Karpas-422 (cell line): Measurements from ENCODE around the gene SAFB2. TPM values are rescaled to one million over a fixed set of nuclear protein-coding genes. Genes with fewer than 3 reads are reported as not detected.

Experiments
- DNase-seq: peaks from one replicate; pipeline ENCODE4 v3.0.0-alpha.2; 2015
- H2AFZ ChIP-seq: fragments of 200-600 bp; sonication (generic); 2 replicates; pipeline ENCODE4 v1.6.1; 2014; ENCODE audit warnings: antibody characterized with exemption, low read length, mixed read lengths
- H3K27ac ChIP-seq: fragments of 200-600 bp; sonication (generic); 2 replicates; pipeline ENCODE4 v1.5.1; 2014; ENCODE audit warnings: mild to moderate bottlenecking, low read length, moderate library complexity
- H3K27me3 ChIP-seq: fragments of 200-600 bp; sonication (generic); 2 replicates; pipeline ENCODE4 v1.6.1; 2014; ENCODE audit warnings: low read length, mixed read lengths
- H3K36me3 ChIP-seq: fragments of 200-600 bp; sonication (generic); 2 replicates; pipeline ENCODE4 v1.6.1; 2014; ENCODE audit warnings: low read length, mixed read lengths; ENCODE audit not compliant: insufficient read depth
- H3K4me1 ChIP-seq: fragments of 200-600 bp; sonication (generic); 2 replicates; pipeline ENCODE4 v1.6.1; 2014; ENCODE audit warnings: mild to moderate bottlenecking, low read length, mixed read lengths
- H3K4me2 ChIP-seq: fragments of 200-600 bp; sonication (generic); 2 replicates; pipeline ENCODE4 v1.6.1; 2014; ENCODE audit warnings: low read length, low read depth, mild to moderate bottlenecking; ENCODE audit not compliant: poor library complexity, severe bottlenecking
- H3K4me3 ChIP-seq: fragments of 200-600 bp; sonication (generic); 2 replicates; pipeline ENCODE4 v1.5.1; 2014; ENCODE audit warnings: mild to moderate bottlenecking, antibody characterized with exemption, low read length, mixed read lengths
- H3K79me2 ChIP-seq: fragments of 200-600 bp; sonication (generic); 2 replicates; pipeline ENCODE4 v1.6.1; 2014; ENCODE audit warnings: mild to moderate bottlenecking, low read length, mixed read lengths
- H3K9ac ChIP-seq: fragments of 200-600 bp; sonication (generic); 2 replicates; pipeline ENCODE4 v1.6.0; 2014; ENCODE audit warnings: low read length
- H3K9me2 ChIP-seq: fragments of 200-600 bp; sonication (generic), shearing (Covaris generic); replicated peaks from 2 replicates; pipeline ENCODE4 v1.6.0; 2014; ENCODE audit warnings: mild to moderate bottlenecking, low read length, moderate library complexity; ENCODE audit not compliant: insufficient read depth
- H3K9me3 ChIP-seq: fragments of 300-700, 200-600 bp; sonication (generic); 2 replicates; pipeline ENCODE4 v1.6.1; 2014; ENCODE audit warnings: low read length, mixed read lengths
- H4K20me1 ChIP-seq: fragments of 200-600 bp; sonication (generic); 2 replicates; pipeline ENCODE4 v1.6.1; 2014; ENCODE audit warnings: mild to moderate bottlenecking, antibody characterized with exemption, low read length, low read depth; ENCODE audit not compliant: insufficient read depth
- total RNA-seq: library from RNA; depleted of rRNA; stranded (reverse); fragments of >200 nt; shearing (Covaris generic); gene quantifications from 2 replicates; pipeline ENCODE4 v1.2.3, GENCODE V29; 2014; ENCODE audit warnings: low replicate concordance; rRNA removed

The SAFB2 gene
- total RNA-seq, result 40.3 and 52.7 TPM in 2 replicates

DNA sequence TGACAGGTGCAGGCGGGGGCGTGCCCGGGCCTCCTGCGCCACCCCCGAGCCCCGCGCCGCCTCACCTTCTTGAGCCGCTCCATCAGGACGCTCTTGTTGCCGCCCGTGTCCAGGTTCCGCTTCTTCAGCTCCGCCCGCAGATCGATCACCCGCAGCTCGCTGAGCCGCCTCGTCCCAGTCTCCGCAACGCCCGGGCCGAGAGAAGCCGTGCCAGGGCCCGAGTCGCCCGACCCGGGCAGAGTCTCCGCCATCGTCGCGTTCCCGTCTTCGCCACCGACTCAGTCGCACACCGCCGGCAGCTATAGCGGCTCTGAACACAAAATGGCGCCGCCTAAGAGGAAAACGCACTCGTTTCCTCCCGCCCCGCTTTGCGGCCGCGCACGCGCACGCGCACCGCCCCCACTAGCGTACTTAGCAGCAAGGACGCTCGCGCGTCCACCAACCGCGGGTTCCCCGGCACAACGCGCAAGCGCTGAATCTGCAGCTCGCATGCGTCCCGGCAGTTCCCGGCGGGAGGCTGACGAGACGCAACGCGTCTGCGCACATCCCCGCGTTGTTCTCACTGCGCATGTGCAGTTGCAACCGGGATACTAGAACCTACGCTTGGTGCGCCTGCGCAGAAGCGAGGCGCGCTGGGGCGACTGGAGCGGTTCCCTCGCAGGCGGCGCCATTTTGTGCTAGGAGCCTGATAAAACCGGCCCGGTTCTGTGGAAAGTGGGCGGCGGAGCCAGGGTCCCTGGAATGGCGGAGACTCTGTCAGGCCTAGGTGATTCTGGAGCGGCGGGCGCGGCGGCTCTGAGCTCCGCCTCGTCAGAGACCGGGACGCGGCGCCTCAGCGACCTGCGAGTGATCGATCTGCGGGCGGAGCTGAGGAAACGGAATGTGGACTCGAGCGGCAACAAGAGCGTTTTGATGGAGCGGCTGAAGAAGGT is at the start of gene SAFB2, which contains the start of gene SAFB:
SAFB2 (minus strand) TSS at position 312 of the 932 bp plus-strand sequence; CDS start at position 251, 61 bp downstream.
SAFB (plus strand) TSS at position 619 of the 932 bp plus-strand sequence; CDS start at position 742, 123 bp downstream.
- peaks cover 66% of the 10 kb centered on the region for H4K20me1 ChIP-seq

DNA sequence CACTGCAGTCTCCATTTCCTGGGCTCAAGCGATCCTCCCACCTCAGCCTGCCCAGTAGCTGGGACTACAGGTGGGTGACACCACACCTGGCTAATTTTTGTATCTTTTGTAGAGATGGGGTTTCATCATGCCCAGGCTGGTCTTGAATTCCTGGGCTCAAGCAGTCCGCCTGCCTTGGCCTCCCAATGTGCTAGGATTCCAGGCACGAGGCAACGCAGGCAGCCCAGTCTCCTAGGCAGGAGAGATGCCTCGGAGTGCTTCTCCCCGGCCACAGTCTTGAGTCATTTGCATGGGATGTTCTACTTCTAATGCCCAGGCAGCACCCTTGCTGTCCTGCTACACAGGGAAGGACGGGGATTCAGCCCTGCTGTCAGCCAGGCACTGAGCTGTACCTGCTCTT is 49.0 kb upstream of the SAFB2 start:
- H3K9ac ChIP-seq, result no peak overlapping the region
- no peak overlapping the region for H3K4me2 ChIP-seq
- 0 out of 2 replicates have a peak, but pooled peaks cover 4% of the 10 kb centered on the region for H3K79me2 ChIP-seq
- H3K27ac ChIP-seq, result no peak overlapping the region
- no peaks in the 10 kb centered on the region for H3K27me3 ChIP-seq
- H3K36me3 ChIP-seq, result peaks cover 29% of the 10 kb centered on the region
- peaks cover 4% of the 10 kb centered on the region; the same call in 1 of the 2 replicates for H4K20me1 ChIP-seq
- H3K4me1 ChIP-seq, result no peaks in the 10 kb centered on the region
- DNase-seq, result no peak
- H3K4me3 ChIP-seq, result no peak overlapping the region
- H3K9me3 ChIP-seq, result no peaks in the 10 kb centered on the region
- no peaks in the 10 kb centered on the region for H3K9me2 ChIP-seq
- H2AFZ ChIP-seq, result no peak overlapping the region

More for the DNA sequence above, at the start of gene SAFB2, which contains the start of gene SAFB:
- H2AFZ ChIP-seq, result no peak within 1 kb of the TSS
- peak within 1 kb of the TSS; percentile 96 for H3K4me2 ChIP-seq
- H3K79me2 ChIP-seq, result peaks cover 97% of the 10 kb centered on the region
- H3K9me2 ChIP-seq, result no peaks in the 10 kb centered on the region
- peaks cover 54% of the 10 kb centered on the region for H3K4me1 ChIP-seq
- no peaks in the 10 kb centered on the region for H3K9me3 ChIP-seq
- H3K27me3 ChIP-seq, result no peaks in the 10 kb centered on the region
- peak within 1 kb of the TSS; percentile 77 for H3K27ac ChIP-seq
- peaks cover 56% of the 10 kb centered on the region for H3K36me3 ChIP-seq
- H3K9ac ChIP-seq, result peak within 1 kb of the TSS; percentile 99
- peak; percentile 100 for DNase-seq
- peak within 1 kb of the TSS; percentile 99 for H3K4me3 ChIP-seq

DNA sequence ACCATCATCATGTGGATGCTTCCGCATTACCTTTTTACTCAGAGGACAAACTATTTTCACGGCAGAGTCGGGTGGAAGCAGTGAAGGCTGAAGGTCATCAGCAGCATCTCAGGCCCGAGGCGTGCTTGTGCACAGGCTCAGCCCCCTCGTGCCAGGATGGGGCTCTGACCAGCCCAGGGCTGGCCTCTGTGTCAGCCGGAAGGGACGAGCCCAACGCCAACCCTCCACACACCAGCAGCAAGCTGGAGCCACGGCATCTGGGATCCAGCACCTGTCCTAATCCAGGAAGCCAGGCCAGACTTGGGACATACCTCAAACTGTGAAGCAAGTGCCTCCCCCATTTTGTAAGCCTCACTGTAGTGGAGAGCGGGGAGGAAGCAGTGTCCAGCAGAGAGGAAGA is 46.6 kb upstream of the SAFB2 start:
- Histone ChIP-seq H2AFZ (no peak overlapping the region), H3K27ac (no peak overlapping the region), H3K4me2 (no peak overlapping the region), H3K4me1 (no peaks in the 10 kb centered on the region), H3K27me3 (no peaks in the 10 kb centered on the region), H3K9me3 (no peaks in the 10 kb centered on the region), H3K79me2 (0 out of 2 replicates have a peak, but pooled peaks cover 4% of the 10 kb centered on the region), H3K9ac (no peak overlapping the region), H4K20me1 (peaks cover 4% of the 10 kb centered on the region; the same call in 1 of the 2 replicates), H3K36me3 (peaks cover 50% of the 10 kb centered on the region), H3K4me3 (no peak overlapping the region), H3K9me2 (no peaks in the 10 kb centered on the region)
- DNase-seq, result no peak

DNA sequence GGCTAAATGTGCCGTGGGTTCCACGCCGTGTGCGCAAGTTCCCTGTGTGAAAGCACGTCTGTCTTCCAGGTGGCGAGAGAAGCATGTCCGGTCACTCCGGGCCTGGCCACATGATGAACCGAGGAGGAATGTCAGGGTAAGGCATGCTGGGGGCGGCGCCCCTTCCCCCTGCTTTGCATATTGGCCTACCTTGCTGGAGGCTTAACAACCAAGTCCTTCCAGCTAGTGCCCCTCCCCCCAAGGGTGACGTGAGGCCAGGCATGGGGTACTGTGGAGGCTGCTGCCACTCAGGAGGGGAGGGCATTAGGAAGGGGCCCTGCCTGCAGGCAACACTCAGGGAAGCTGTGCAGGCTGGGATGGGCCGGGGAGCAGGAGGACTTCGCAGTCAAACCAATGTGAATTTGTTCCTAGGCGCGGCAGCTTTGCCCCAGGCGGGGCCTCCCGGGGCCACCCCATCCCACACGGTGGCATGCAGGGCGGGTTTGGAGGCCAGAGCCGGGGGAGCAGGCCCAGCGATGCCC is 45.2 kb upstream of the SAFB2 start:
- peaks cover 10% of the 10 kb centered on the region; the same call in 1 of the 2 replicates for H4K20me1 ChIP-seq

DNA sequence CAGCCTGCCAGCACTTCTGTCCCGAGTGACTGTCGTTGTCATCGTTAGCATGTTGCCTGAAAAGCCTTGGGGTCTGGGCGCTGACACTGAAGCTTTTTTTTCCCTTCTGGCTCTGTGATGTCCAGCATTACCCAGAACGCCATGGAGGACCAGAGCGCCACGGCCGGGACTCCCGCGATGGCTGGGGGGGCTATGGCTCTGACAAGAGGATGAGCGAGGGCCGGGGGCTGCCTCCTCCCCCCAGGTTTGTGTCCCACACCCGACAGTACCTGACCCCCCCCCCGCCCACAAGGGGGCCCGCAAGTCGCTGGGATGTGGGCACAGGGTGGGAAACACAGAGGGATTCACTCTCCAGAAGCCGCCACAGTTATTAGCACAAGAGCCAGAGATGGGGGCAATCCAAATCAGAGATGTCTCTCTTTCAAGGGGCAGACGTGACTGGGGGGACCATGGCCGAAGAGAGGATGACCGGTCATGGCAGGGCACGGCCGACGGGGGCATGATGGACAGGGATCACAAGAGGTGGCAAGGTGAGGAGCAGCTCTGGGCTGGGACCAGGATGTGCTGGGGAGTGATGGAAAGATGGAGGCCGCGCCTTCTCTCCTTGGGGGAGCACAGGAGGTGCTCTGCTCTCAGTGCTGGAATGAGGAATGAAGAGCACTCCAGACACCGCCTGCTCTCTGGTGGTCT is 44.5 kb upstream of the SAFB2 start:
- Histone ChIP-seq H4K20me1 (peaks cover 10% of the 10 kb centered on the region; the same call in 1 of the 2 replicates), H3K4me3 (no peak overlapping the region)

More for the DNA sequence above, 45.2 kb upstream of the SAFB2 start:
- no peaks in the 10 kb centered on the region for H3K27me3 ChIP-seq
- H3K79me2 ChIP-seq, result peaks cover 7% of the 10 kb centered on the region; the same call in 1 of the 2 replicates
- no peak overlapping the region for H3K4me2 ChIP-seq
- H3K9ac ChIP-seq, result no peak overlapping the region
- no peak overlapping the region for H2AFZ ChIP-seq
- no peaks in the 10 kb centered on the region for H3K9me2 ChIP-seq
- H3K9me3 ChIP-seq, result no peaks in the 10 kb centered on the region
- no peaks in the 10 kb centered on the region for H3K4me1 ChIP-seq
- no peak overlapping the region for H3K27ac ChIP-seq
- no peak for DNase-seq
- H3K36me3 ChIP-seq, result peaks cover 59% of the 10 kb centered on the region
- H3K4me3 ChIP-seq, result no peak overlapping the region

DNA sequence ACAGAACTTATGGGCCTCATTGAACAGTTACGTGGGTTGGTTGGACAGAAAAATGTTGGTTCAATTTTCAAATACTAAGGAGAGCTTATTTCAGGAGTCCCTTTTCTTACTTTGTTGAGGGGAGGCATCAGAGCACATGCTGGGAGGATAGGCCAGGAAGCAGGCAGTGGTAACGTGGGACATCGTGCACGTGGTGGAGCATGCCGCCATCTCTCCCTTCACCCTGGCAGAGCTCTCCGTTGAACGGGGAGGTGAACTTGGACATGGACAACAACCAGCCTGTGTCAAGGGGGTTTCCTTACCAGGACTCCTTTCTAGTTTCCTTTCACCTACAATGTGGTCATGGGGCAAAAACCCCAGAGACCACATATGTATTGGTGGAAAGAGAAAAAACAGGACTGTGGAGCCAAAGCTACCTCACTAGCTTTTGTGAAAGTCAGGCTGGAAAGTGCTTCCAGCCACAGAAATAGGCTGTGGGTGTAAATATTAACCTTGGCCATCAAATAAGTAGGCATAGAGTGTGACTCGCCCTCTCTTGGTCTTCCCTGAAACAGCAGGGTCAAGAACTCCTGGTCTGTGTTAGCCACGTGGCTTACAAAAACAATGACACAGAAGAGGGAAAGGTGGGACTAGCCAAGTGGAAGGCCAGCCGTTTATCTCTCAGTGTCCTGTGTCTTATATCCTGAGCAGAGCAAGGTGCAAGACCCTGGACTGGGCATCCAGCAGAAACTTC is 43.4 kb upstream of the SAFB2 start:
- no peaks in the 10 kb centered on the region for H3K9me2 ChIP-seq
- H3K27ac ChIP-seq, result no peak overlapping the region
- H3K79me2 ChIP-seq, result peaks cover 7% of the 10 kb centered on the region; the same call in 1 of the 2 replicates
- H3K36me3 ChIP-seq, result peaks cover 60% of the 10 kb centered on the region
- no peak overlapping the region for H2AFZ ChIP-seq
- H3K4me3 ChIP-seq, result no peak overlapping the region
- H4K20me1 ChIP-seq, result peaks cover 10% of the 10 kb centered on the region; the same call in 1 of the 2 replicates
- peak; percentile 42 for DNase-seq
- H3K9me3 ChIP-seq, result no peaks in the 10 kb centered on the region
- H3K9ac ChIP-seq, result no peak overlapping the region
- H3K4me2 ChIP-seq, result no peak overlapping the region
- no peaks in the 10 kb centered on the region for H3K4me1 ChIP-seq
- no peaks in the 10 kb centered on the region for H3K27me3 ChIP-seq

More for the DNA sequence above, 44.5 kb upstream of the SAFB2 start:
- H3K9ac ChIP-seq, result no peak overlapping the region
- H3K36me3 ChIP-seq, result peaks cover 59% of the 10 kb centered on the region
- H3K9me2 ChIP-seq, result no peaks in the 10 kb centered on the region
- no peaks in the 10 kb centered on the region for H3K9me3 ChIP-seq
- H3K4me2 ChIP-seq, result no peak overlapping the region
- H3K4me1 ChIP-seq, result no peaks in the 10 kb centered on the region
- no peak overlapping the region for H3K27ac ChIP-seq
- H3K79me2 ChIP-seq, result peaks cover 7% of the 10 kb centered on the region; the same call in 1 of the 2 replicates
- no peak for DNase-seq
- no peak overlapping the region for H2AFZ ChIP-seq
- H3K27me3 ChIP-seq, result no peaks in the 10 kb centered on the region

DNA sequence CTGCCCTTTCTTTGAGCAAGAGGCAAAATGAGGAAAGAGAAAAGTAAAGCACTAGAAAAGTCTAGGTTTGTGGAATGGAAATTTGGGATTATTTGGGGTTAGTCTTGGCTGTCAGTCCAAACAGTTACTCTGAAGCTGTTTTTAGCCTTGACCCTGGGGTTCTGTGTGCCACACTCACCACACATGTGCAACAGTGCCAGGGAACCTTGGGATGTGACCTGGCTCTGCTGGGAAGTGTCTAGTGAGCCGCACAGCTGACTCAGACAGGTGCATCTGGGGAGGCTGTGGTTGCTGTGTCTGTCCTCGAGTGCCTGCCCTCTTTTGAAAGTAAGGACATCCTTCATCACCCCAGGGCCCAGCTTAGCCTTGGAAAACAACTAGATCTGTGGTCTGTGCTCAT is 41.9 kb upstream of the SAFB2 start:
- H4K20me1 ChIP-seq, result peaks cover 10% of the 10 kb centered on the region; the same call in 1 of the 2 replicates
- no peak overlapping the region for H3K4me3 ChIP-seq
- H3K27ac ChIP-seq, result no peak overlapping the region
- no peaks in the 10 kb centered on the region for H3K27me3 ChIP-seq
- H3K4me2 ChIP-seq, result no peak overlapping the region
- H3K4me1 ChIP-seq, result no peaks in the 10 kb centered on the region
- no peak overlapping the region for H3K9ac ChIP-seq
- H3K79me2 ChIP-seq, result peaks cover 12% of the 10 kb centered on the region; the same call in 1 of the 2 replicates
- H3K9me3 ChIP-seq, result no peaks in the 10 kb centered on the region
- H3K9me2 ChIP-seq, result no peaks in the 10 kb centered on the region
- H2AFZ ChIP-seq, result no peak overlapping the region
- DNase-seq, result no peak
- peaks cover 63% of the 10 kb centered on the region for H3K36me3 ChIP-seq
